LoVo (cell line): Measurements from ENCODE around the gene DCTN4.

Source experiments
- DNase-seq: peaks from one replicate; pipeline ENCODE4 v3.0.0-alpha.2; 2016; ENCODE audit warnings: low spot score

Gene DCTN4

DNA sequence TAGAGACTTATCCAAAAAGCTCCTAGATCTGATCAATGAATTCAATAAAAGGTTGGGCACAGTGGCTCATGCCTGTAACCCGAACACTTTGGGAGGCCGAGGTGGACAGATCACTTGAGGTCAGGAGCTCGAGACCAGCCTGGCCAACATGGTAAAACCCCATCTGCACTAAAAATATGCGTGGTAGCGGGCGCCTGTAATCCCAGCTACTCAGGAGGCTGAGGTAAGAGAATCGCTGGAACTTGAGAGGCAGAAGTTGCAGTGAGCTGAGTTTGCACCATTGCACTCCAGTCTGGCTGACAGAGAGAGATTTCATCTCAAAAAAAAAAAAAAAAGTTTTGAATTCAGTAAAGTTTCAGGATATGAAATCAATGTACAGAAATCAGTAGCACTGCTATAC is 20.0 kb downstream of the DCTN4 start:
- DNase-seq = no peak

DNA sequence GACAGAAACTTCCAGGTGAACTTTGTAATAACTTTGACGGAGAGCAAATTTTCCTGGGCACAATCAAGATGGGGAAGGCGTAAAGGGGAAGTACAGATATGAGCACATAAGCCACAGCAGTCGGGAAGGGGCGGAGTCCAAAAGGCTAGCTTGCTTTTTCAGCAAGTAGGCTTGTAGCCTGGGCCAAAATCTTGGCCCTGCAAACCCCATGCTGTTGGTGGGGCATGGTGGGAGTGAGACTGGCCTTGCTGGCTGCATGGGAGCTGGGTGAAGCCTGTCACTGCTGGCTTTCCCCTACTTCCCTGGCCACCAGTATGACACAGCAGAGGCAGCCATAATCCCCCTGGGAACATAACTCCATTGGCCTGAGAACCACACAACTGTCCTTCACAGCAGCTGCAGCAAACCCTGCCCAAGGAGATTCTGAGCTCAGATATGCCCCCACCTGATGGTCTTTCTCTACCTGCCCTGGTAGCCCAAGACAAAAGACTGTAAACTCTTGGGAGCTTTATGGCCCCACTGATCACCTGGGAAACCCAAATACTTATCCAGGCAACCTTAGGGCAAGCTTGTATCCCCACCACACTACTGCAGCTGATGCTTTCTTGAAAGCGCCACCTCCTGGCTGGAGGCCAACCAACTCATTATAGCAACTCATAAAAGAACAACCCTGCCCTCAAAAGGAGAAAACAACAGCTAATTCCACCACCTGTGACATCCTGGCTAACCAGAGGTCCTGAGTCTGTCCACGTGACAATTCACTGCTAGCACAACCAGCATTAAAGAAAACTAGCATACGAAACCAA is 24.0 kb downstream of the DCTN4 start:
- DNase-seq = no peak

- no peak for DNase-seq
Observed at GRCh38 chr5:150731669-150732242, 27.1 kb downstream of the DCTN4 start.

GRCh38 chr5:150729859-150730258 is 29.0 kb downstream of the DCTN4 start:
- no peak for DNase-seq

GRCh38 chr5:150723845-150724244 is 35.0 kb downstream of the DCTN4 start:
- no peak for DNase-seq

DNA sequence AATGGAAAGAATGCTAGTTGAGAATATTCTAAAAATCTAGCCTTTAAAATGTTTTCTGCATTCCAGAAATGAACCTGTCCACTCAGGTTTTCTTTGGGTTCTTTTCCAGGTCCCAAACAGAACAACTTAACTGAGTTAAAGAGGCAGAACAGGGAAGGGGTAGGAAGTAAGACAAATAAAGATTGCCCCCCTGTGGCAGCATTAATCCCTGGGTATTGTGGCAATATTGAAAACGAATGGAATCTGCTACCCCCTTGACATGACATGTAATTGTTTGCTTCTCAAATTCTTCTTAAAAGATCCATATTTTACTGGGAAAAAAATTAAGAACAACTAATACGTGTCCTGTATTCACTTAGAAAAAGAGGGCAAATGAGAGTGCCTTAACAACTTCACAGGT is 48.7 kb downstream of the DCTN4 start:
- no peak for DNase-seq

- no peak for DNase-seq
Observed at GRCh38 chr5:150706776-150707390, 51.9 kb downstream of the DCTN4 start.

DNA sequence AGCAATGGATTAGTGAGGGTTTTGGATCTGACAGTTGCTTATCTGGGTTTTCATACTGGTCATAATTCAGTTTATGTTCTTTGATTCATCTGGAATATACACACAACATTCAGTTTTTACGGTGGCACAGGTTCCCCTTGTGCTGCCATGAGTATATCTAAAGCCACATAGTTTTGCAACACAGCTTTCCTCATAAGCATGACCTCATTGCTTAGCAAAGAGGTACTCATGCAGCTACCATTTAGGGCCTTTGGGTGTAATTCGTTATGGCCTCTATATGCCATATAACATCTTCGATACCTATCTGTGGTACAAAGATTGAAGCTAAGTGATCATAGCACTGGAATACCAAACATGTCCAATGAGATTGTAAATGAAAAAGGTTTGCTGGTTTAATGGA is 55.1 kb downstream of the DCTN4 start:
- DNase-seq = no peak

DNA sequence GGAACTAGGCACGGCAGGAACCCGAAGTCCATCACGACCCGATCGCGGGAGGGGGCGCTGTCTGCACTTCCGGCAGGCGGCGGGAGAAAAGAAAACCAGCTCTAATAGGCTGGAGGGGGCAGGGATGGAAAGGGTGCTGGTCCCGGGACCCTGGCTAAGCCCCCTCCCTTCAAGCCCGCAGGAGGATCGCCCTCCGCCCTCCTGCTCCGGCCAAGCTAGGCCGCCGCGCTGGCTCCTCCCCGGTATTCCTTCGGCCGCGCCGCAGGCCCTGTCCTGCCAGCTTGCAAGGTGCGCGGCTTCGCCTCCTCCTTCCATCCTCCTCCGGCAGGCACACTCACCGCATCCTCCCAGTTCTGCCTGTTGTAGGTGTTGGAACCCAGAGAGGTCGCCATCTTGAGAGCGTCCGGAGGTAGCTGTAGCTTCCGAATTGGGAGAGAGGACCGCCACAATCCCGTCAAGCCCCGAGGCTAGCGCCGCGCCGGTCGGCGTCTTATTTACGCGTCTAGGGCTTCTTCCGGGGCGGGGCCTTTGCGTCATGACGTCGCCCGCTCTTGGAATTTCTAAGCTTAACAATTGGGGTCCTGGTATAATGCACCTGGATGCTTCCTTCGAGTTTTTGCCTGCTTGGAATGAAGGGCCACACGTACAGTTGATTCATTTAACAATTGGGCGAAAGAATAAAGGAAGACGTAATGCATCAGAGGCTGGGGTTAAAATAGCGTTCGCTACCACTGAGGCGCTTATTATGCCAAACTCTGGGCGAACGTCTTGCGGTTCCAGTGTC is 58.0 kb downstream of the DCTN4 start, which contains the start of gene RBM22:
RBM22 (minus strand) TSS at position 469 of the 784 bp plus-strand sequence; CDS start at position 392, 77 bp downstream.
- peak; percentile 96 for DNase-seq

GRCh38 chr5:150700246-150700593 is 58.6 kb downstream of the DCTN4 start:
- no peak for DNase-seq

DNA sequence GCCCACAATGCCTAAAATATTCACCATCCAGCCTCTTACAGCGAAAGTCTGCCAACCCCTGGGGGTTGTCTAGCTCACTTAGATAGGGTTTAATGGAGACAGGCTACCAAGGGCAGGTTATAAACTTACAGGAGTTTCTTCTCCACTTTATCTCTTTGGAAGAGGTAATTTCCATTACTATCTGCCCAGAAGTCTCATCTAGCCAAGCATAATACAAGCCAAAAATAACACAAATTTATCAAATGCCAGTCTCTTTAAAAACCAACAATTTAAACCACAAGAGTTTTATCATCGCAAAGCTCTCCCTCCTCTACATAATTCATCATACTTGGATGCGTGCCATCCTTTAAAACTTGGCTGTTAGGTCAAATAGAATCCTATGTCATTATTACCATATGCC is 64.2 kb downstream of the DCTN4 start:
- no peak for DNase-seq

GRCh38 chr5:150692276-150692675 is 66.5 kb downstream of the DCTN4 start:
- no peak for DNase-seq

GRCh38 chr5:150690760-150691159 is 68.1 kb downstream of the DCTN4 start:
- no peak for DNase-seq

GRCh38 chr5:150689120-150689519 is 69.7 kb downstream of the DCTN4 start:
- DNase-seq = no peak

DNA sequence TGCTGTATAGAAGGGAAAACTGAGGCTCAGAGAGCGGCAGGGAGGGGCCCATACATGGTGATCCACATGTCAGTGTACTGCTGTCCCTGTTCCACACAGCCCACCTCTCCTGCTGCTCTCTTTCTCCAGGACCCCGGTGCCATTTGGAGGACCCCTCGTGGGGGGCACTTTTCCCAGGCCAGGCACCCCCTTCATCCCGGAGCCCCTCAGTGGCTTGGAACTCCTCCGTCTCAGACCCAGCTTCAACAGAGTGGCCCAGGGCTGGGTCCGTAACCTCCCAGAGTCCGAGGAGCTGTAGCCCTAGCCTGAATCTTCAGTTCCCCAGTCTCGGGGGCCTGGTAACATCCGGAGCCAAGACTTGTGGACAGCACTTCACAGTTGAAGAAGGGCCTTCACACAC is 82.2 kb downstream of the DCTN4 start:
- no peak for DNase-seq

- no peak for DNase-seq
Observed at GRCh38 chr5:150675069-150675468, 83.7 kb downstream of the DCTN4 start.

- DNase-seq = no peak
Observed at GRCh38 chr5:150674341-150674821, 84.4 kb downstream of the DCTN4 start.

- DNase-seq = no peak
Observed at GRCh38 chr5:150672884-150673275, 85.9 kb downstream of the DCTN4 start.

DNA sequence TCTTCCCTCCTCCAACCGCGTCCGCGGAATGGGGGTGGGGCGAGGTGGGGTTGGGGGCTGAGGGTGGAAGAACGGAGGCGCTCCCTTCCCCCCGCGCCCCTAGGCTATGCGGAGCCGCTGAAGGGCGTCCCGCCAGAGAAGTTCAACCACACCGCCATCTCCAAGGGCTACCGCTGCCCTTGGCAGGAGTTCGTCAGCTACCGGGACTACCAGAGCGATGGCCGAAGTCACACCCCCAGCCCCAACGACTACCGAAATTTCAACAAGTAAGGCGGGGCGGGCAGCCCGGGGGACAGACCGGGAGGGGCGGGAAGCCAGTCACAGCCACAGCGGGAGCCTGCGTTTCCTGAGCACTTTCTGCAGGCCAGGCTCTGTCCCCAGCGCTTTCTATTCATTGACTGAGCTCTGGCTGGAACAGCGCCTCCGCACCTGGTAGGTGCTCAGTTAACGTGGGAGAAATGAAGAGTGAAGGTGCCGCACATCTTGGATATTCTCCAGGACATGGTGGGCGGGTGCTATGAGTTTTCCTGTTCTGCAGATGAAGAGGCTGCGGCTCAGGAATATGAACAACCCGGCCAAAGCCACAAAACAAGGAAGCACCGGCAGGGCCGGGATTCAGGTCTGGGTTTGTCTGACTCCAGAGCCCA is 86.5 kb downstream of the DCTN4 start:
- no peak for DNase-seq

GRCh38 chr5:150671509-150672236 is 87.1 kb downstream of the DCTN4 start:
- DNase-seq = no peak

- no peak for DNase-seq
Observed at GRCh38 chr5:150670948-150671310, 87.9 kb downstream of the DCTN4 start.
